Endodermal cell (in vitro differentiated cells): ENCODE data around the gene ROS1. TPM values are rescaled to one million over a fixed set of nuclear protein-coding genes. Genes with fewer than 3 reads are reported as not detected.

Experiments
- DNase-seq: peaks from one replicate; pipeline ENCODE4 v3.0.0-alpha.2; 2017
- H3K27ac ChIP-seq: 2 replicates; pipeline ENCODE4 v1.5.1; 2013; ENCODE audit warnings: mild to moderate bottlenecking, low read depth, low read length, moderate library complexity
- H3K27me3 ChIP-seq: 2 replicates; pipeline ENCODE4 v1.6.1; 2013; ENCODE audit warnings: mild to moderate bottlenecking, low read length, moderate library complexity; ENCODE audit not compliant: insufficient read depth, control insufficient read depth, poor library complexity, severe bottlenecking
- H3K36me3 ChIP-seq: 2 replicates; pipeline ENCODE4 v1.7.0; 2013; ENCODE audit warnings: mild to moderate bottlenecking, low read length, moderate library complexity; ENCODE audit not compliant: control insufficient read depth, insufficient read depth
- H3K4me1 ChIP-seq: one replicate; pipeline ENCODE4 v1.7.0; 2013; ENCODE audit warnings: low read length; ENCODE audit not compliant: control insufficient read depth, insufficient read depth
- H3K4me3 ChIP-seq: 2 replicates; pipeline ENCODE4 v1.5.1; 2013; ENCODE audit warnings: mild to moderate bottlenecking, low read length, moderate library complexity
- H3K9ac ChIP-seq: 2 replicates; pipeline ENCODE4 v1.6.1; 2013; ENCODE audit warnings: mild to moderate bottlenecking, low read length, moderate library complexity; ENCODE audit not compliant: poor library complexity, severe bottlenecking; ENCODE audit errors: extremely low read depth
- H3K9me3 ChIP-seq: 2 replicates; pipeline ENCODE4 v1.6.1; 2013; ENCODE audit warnings: mild to moderate bottlenecking, low read length, moderate library complexity; ENCODE audit not compliant: control insufficient read depth
- H3K27ac Mint-ChIP-seq: 2 replicates; pipeline ENCODE4 v1.8.0; 2020; ENCODE audit warnings: mixed read lengths
- H3K27me3 Mint-ChIP-seq: 2 replicates; pipeline ENCODE4 v1.8.0; 2021; ENCODE audit warnings: mild to moderate bottlenecking, mixed read lengths; ENCODE audit not compliant: insufficient read depth
- H3K36me3 Mint-ChIP-seq: 2 replicates; pipeline ENCODE4 v1.8.0; 2020; ENCODE audit warnings: low read depth, mixed read lengths
- H3K4me1 Mint-ChIP-seq: 2 replicates; pipeline ENCODE4 v1.8.0; 2020; ENCODE audit warnings: mixed read lengths
- H3K4me3 Mint-ChIP-seq: 2 replicates; pipeline ENCODE4 v1.8.0; 2020; ENCODE audit warnings: mild to moderate bottlenecking, moderate library complexity, mixed read lengths
- H3K9me3 Mint-ChIP-seq: 2 replicates; pipeline ENCODE4 v1.8.0; 2020; ENCODE audit warnings: mild to moderate bottlenecking, mixed read lengths
- CTCF ChIP-seq: fragments of 200-600 bp; sonication (generic); conservative IDR thresholded peaks from 2 replicates; pipeline ENCODE4 v1.5.0; 2021; ENCODE audit warnings: antibody characterized with exemption, mild to moderate bottlenecking
- WGBS, 2 experiments: methylation state at CpG; one replicate each; pipeline versions ENCODE4 v1.1.5 to v1.1.7; 2013; ENCODE audit warnings: missing lambda C conversion rate in 2 of 2, mixed read lengths in 1 of 2; ENCODE audit not compliant: insufficient coverage in 1 of 2, insufficient read length in 1 of 2; 5-methylcytosine and 5-hydroxymethylcytosine counted together
- total RNA-seq, 2 donors: library from RNA; stranded (reverse); fragmentation: NEBNext Ultra II Directional in 1 of 2; extraction: Animal tissue kit (Norgen Biotek cat#: 25700) in 1 of 2; gene quantifications; 2 replicates in 1 of 2; 3 replicates in 1 of 2; pipeline ENCODE4 v1.2.1, GENCODE V29; 2021

ROS1 gene
- total RNA-seq, 2 donors from 2014 or later, result not detected

- Histone ChIP-seq H3K4me3 (no peak overlapping the region), H3K9ac (no peak overlapping the region), H3K27ac (no peak overlapping the region), H3K36me3 (no peaks in the 10 kb centered on the region), H3K27me3 (peaks cover 53% of the 10 kb centered on the region), H3K9me3 (no peaks in the 10 kb centered on the region), H3K4me1 (no peaks in the 10 kb centered on the region)
- peaks cover 43% of the 10 kb centered on the region for H3K27me3 Mint-ChIP-seq
- no peaks in the 10 kb centered on the region for H3K9me3 Mint-ChIP-seq
- 93 to 96% methylated on average over 8 to 10 of the region's 10 CpGs for WGBS, 2 experiments
- no peaks in the 10 kb centered on the region for H3K36me3 Mint-ChIP-seq
- DNase-seq, result no peak
- no peak overlapping the region for H3K4me3 Mint-ChIP-seq
- no peak for TF ChIP-seq CTCF
- H3K27ac Mint-ChIP-seq, result no peak overlapping the region
- H3K4me1 Mint-ChIP-seq, result no peaks in the 10 kb centered on the region
Measured at GRCh38 chr6:117276778-117277316, 148.9 kb downstream of the ROS1 start.

- Histone ChIP-seq H3K27ac (no peak overlapping the region), H3K36me3 (no peaks in the 10 kb centered on the region), H3K27me3 (peaks cover 64% of the 10 kb centered on the region), H3K4me3 (no peak overlapping the region), H3K9ac (no peak overlapping the region), H3K4me1 (no peaks in the 10 kb centered on the region), H3K9me3 (no peaks in the 10 kb centered on the region)
- Mint-ChIP-seq H3K27ac (no peak overlapping the region), H3K9me3 (no peaks in the 10 kb centered on the region), H3K27me3 (peaks cover 53% of the 10 kb centered on the region), H3K36me3 (no peaks in the 10 kb centered on the region), H3K4me1 (peaks cover 1% of the 10 kb centered on the region), H3K4me3 (no peak overlapping the region)
- no peak for TF ChIP-seq CTCF
- WGBS, 2 experiments, result 92 to 93% methylated on average over 3 to 5 of the region's 5 CpGs
- DNase-seq, result no peak
Measured at GRCh38 chr6:117275711-117276110, 150.0 kb downstream of the ROS1 start.

GRCh38 chr6:117275205-117275604, 150.5 kb downstream of the ROS1 start:
- H3K27ac Mint-ChIP-seq, result no peak overlapping the region
- peaks cover 1% of the 10 kb centered on the region for H3K4me1 Mint-ChIP-seq
- no peaks in the 10 kb centered on the region for H3K36me3 Mint-ChIP-seq
- TF ChIP-seq CTCF, result no peak
- Histone ChIP-seq H3K36me3 (no peaks in the 10 kb centered on the region), H3K27ac (no peak overlapping the region), H3K9me3 (no peaks in the 10 kb centered on the region), H3K4me1 (no peaks in the 10 kb centered on the region), H3K4me3 (no peak overlapping the region), H3K27me3 (peaks cover 69% of the 10 kb centered on the region), H3K9ac (no peak overlapping the region)
- peaks cover 58% of the 10 kb centered on the region for H3K27me3 Mint-ChIP-seq
- no peak for DNase-seq
- no peak overlapping the region for H3K4me3 Mint-ChIP-seq
- WGBS, 2 experiments, result 95 to 100% methylated on average over 2 to 9 of the region's 9 CpGs
- H3K9me3 Mint-ChIP-seq, result no peaks in the 10 kb centered on the region
